HG03575 (cell line): ENCODE results near the gene HDAC4.

Experiments used
- ATAC-seq: cut with Tn5 transposase; IDR thresholded peaks from one replicate; pipeline ENCODE4 v1.9.1; 2021; ENCODE audit not compliant: unreplicated experiment, insufficient number of reproducible peaks, low FRiP score; ENCODE audit errors: extremely low read depth

HDAC4 gene

DNA sequence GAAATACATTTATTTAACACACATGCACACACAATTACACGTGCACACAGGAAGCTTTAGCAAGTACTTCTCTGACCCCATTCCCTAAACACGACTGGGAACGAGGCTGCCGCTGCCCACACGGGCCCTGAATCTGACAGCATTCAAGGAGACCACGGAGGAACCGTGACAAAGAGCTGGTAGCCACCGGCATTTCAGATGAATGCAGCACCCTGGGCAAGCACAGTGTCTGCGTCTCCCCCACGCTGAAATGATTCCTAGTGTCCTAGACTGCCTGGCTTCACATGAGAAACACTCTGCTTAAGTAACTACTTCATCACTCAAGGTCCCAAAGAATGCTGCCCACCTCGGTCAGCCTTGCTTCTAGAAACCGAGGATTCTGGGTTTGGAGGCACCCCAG, 95.0 kb downstream of the HDAC4 start:
- no peak for ATAC-seq

DNA sequence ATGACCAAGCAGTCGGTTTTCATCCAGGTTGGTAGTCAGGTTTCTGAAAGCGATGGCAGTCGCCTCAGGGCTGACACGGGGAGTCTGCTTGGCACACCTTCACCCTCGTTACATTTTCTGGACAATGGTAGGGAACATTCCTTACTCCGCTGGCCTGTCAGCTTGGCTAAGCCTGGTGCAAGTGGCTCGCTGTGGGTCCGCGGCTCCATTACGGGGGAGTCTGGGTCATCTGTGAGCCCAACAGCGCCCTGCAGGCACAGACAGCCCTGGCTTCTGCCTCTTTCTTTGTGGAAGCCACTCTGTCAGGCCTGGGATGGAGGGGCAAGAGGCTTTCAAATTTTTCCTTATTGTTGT, 95.6 kb downstream of the HDAC4 start:
- no peak for ATAC-seq

DNA sequence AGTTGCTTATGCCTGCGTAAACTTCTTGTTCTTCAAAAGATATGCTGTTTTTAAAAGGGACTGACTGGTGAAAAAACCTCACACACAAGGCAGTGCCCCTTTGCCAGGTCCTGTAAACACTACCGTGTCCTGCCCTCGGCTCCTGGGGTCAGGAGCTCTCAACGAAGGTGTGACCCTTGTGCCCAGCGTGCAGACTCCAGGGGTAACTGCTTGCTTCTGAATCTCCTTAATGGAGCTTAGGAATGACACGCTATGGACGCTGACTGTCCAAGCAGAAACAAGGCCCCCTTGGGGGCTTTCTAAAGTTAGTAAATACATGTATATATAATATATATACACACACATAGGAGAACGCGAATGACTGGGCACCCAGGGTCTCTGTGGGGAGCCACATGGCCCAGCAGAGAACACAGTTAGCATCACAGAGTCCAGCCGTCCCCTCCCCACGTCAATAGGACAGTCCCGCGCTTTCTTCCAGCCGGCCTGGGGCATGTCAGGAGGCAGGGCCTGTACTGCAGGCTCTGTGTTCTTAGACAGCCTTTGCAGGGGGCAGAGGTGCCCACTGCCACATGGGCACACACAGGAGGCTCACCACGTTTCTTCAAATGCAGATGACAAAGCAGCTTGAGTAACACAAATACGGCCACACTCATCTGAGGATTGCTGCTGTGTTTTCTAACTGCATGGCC, 96.1 kb downstream of the HDAC4 start:
- ATAC-seq = no peak

DNA sequence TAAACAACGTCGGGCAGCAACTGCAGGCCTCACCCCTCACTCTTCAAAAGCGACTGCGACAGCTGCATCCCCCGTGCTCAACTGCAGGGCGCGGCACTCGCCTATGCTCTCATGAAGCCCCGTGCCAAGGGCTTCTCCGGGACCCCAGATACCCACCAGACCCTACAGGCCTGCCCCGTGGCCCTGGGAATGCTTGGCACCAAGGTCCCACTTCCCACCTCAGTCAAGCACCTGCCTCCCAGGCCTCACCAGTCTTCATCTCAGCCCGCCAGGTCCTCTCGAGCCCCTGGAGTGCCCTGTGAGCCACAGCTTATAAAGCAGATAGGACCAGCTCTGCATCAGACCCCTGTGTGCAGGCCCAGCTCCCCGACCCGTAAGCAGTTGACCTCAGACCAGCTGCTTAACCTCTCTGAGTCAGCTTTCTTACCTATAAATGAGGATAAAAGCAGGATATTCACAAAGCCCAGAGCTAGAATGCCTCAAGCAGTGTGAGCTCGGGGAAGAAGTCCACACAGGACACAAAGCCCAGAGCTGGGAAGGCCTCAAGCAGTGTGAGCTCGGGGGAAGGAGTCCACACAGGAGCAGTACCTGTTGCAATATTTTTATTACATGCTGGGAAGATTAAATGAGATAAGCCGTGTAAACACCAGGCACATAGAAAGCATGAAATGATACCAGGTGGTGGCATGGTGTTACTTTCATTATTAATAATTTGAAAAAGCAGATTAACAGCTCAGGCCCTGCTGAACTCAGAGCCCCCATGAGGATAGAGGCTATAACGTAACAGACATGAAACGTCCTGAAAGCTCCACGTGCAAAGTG, 96.9 kb downstream of the HDAC4 start:
- ATAC-seq = no peak

DNA sequence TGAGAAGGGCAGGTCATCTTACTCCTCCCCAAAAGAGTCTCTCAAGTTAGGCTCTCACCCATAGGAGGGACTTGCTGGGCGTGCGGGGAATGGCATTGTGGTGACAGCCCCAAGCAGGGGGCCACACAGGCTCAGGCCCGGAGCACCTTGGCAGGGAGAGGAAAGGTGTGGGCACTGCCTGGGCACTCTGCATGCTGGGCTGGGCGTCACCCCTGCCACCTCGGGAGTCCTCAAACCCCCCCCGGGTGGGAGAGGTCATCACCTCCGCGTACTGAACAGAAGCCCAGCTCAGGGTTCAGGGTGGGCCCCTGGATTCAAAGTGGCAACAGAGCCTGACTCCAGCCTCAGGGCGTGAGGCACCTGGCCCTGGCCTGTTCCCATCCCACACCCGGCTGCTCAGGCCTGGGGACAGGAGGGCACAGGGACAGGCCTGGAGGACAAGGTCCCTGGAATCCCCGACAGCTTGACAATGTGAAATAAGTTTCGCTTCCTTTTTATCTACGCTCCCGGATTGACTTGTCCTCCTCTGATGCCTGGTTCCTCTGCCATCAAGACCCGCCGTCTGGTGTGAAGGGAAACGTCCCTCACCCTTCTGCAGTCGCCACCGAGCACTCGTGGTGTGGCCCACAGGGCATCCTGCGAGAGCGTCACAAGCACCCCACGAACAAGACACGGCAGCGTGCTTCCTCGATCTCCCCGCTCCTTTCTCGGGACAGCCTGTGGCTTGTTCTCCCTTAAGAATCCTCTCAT, 97.8 kb downstream of the HDAC4 start:
- no peak for ATAC-seq

DNA sequence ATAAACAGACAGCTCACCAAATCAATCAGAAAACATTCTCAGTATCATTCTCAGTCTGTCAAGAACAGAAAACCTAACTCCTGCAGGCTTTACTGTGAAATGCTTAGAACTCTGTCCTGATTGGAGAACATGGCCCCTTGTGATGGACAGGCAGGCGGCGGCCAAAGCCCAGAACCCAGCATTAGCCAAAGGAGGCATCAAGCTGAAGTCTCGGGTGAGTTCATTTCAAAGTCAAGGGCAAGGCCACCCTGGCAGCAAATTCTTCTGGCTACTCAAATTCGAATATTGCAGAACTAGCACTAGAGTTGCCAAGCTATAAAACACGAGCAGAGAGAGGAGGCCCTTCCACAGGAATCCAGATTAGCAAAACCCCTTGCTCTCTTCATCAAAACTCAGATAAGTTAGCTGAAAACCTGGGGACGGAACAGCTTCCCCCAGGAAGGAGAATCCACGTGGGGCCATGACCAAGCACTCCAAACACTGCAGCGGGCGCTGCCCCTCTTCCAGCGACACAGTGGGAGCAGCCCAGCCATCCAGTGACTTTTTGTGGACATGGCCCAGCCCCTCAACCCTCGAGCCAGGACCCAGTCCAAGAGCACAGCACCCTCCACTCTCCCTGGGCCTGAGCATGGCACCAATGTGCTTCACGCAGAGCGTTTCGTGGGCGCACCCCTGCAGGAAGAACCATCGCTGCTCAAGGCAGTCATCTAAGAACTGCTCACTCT, 98.6 kb downstream of the HDAC4 start:
- no peak for ATAC-seq

DNA sequence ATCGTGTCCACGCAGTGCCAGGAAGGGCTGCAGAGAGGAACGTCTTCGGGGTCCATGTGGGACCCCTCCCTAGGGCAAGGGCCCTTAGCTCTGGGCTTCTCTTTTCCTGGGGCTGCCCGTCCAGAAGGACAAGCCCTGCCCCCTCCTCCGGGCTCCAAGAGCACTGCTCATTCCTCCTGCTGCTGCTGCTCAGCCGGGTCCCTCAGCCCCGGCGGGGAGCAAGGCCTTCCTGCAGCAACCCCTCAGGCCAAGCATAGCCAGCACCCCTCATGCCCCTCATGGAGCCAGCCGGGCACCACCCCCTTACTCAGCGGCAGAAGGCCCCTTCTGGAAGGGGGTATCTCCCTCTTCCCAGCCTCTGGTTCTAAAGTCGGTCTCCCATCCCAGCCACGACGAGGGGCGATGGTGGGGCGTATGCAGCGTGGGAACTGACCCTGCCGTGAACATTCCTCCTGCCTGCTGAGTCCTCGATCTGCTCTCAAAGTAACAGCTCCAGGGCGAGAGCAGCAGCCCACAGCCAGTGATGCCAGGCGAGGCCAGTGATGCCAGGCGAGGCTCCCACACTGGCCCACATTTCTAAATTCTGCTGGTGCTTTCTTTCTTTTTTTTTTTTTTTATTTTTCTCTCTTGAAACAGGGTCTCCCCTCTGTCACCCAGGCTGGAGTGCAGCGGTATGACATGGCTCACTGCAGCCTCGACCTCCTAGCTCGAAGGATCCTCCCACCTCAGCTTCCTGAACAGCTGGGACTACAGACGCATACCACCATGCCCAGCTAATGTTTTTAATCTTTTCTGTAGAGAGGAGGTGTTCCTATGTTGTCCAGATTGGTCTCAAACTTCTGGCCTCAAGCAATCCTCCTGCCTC, 99.7 kb downstream of the HDAC4 start:
- ATAC-seq = no peak

DNA sequence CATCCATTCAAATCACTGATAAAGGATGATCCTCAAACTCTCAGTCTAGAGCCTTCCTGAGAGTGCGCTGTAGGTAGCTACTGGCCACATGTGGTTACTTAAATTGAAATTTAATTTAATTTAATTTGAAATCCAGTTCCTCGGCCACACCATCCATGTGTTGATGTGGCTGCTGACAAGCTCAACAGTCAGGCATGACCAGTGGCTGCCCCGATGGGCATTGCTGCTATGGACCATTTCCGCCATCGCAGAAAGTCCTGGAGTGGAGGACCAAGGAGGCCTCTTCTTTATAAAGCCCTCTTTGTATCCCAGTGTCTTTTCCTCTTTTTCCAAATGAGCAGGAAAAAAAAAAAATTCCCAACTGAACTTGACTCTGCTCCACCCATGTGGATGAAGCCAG, 100.6 kb downstream of the HDAC4 start:
- no peak for ATAC-seq

DNA sequence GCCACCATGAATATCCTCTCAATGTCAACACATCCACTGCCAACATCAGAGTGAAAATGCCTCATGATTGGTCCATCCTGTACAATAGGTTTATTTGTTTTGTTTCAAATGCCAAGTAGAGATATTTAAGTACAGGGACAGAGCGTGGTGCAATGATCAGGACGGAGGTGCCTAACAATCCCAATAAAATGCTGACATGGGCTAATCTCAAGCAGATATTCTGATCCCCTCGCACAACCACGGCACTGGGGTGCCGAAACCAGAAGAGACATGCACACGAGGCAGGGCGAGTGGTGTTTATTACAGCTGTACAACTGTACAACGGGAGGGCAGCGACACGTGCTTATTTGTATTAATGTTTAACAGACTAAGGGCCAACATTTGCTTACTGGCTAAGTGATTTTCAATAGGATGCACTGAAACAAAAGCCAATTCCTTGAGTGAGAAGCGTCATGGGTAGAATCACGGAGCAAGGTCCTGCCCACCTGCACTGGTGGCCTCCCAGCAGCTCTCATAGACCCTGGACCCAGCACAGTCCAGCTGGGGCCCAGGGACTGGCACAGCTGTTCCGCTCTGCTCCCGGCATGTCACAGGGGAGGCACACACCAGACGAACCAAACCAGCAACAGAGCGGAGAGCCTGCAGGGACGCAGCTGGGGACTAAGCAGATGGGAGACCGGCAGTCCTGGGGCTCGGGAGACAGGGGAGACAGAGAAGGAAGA, 101.4 kb downstream of the HDAC4 start:
- ATAC-seq = no peak

DNA sequence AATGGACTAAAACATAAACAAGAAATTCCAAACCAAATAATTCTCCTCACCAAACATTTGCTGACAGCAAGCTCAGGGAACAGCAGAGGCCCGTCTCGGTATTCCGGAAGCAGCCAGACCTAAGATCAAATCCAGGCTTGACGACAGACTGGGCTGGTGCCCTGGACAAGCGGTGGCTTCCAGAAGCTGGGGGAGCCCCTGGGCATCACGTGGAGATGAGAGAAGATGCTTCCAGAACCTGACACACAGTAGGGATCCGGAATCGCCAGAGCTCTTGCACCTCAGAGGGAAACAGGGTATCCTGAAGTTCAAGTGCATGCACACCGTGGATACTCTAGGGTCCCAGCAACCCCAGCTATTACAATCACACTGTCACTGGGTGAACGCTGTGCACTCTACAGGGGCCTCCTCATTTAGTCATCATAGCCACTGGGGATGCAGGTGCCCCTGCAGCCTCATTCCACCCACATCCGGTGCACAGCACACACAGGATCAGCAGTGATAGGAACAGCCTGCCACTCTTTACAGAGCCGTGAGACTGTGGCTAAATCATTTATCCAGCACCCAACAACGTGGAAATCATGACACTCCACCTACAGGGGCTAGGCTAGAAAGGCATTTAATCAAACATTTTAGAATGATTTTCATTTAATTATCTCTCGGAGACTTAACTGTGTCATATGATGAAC, 102.6 kb downstream of the HDAC4 start:
- ATAC-seq = no peak

DNA sequence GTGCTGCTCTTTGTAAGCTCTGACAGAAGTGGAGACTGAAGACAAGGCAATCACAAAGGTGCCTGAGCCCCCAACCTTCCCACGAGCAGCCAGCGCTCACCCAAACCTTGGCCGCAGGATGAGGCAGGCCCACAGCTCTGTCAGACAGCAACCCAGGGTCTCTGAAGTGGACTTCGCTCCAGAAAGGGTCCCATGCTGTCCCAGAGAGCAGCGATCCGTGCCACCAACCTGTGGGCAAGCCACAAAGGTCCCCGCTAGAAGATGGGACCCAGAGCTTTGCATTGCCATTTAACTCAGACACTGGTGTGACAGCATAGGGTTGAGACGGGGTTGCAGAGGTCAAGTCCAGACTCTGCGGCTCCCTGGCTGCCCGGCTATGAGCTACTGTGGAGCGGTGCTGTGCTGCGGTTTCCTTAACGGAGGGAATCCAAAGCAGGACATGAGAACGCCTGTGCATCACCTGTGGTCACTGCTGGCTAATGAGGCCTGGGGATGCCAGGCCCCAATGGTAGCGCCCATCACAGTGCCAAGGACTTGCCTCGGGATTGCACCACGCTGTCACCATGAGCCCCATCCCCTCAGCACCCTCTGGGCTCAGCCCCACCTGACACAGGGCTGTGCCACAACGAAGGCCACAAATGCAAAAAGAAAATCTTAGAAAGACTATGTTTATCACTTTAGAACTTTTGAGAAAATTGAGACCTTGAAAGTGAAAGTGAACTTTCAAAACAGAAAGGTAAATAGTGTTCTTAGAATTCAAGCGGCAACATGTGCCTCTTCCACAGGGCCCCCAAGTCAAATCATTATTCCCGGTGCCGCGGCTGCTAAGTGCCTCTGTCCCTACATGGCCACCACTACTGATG, 103.4 kb downstream of the HDAC4 start:
- ATAC-seq = no peak

DNA sequence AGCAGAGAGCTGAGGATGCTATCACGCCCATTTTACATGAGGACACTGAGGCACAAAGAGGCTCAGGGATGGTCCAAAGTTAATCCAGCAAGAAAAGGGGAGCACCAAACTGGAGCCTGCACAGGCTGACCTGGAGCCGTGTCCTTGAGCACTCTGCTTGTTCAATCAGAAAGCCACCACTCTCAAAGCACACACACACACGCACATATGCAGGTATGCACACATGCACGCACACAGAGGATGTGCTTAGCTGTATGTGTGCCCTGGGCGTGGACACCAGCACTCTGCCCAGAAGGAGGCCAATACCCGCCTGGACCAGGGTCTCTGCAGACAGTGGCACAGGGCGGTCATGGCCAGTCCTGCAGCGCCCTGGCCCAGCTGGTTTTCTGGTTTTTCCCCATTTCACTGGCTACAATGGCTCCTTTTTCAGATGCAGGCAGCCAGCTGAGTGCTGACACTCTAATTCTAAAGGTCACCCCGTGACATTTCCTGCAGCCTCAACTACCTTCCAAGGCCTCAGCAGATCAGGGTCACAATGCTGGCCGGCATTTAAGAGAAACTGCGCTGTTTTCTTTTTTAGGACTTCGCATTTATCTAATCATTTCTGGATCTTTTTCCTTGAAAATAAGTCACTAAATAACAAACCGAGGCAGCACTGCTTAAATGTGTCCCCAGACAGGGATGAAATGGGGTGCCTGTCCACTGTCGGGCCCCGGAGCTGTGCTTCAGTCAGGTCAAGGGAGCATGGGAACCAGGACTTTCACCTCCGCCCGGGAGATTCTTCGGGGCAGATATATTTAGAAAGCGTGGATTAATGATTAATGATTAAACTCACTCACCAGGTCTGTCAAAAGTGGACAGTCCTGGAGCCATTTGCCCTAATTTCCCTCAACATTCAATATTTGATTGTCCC, 104.5 kb downstream of the HDAC4 start:
- no peak for ATAC-seq

DNA sequence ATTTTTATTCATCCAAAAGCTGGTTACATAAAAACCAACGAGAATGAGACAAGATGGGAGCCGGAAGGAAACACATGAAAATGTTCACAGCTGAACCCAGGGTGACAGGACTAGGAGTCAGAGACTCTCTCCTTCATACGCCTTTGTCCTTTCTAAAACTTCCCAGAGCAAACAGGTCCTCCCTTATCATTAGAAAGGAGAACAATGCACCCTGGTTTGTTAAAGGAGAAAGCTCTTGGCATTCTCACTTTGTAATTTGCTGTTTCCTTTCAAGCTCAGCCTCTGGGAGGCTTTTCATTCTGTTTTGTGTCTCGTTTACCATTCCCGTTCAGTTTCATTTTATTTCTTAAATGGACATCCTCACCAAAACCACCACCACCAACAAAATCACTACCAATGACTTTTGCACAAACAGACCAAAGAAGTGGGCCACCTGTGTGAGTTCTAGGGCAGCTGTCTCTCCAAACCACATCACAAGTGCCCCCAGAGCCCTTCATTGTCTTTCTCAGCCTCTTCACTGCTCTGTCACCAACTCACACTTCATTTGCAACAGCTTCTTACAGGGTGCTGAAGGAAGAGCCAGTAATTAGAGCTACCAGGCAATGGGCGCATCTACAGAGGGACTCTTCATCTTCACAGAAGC, 105.3 kb downstream of the HDAC4 start:
- ATAC-seq = no peak

DNA sequence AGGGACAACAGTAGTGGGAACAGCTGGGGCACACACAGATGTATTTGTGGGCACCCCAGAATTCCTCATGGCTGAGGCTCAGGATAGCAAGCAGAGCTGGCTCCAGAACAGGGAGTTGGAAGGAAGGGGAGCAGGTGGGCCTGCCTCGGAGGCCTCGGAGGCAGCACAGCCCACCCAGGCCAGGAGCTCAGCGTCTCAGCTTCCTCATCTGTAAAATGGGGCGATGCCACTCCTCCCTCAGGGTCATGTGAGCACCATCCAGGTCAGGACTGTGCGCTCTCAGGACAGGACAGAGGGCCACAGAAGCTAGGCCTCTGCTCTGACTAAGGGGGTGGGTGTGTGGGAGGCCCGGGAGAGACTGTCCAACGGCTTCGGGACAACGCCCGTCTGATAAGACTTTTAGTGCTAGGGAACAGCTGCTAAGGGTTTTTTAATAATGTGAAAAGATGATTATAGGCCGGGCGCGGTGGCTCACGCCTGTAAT, 106.2 kb downstream of the HDAC4 start:
- ATAC-seq = no peak
